HG03565 (cell line): ENCODE results near the gene GNB3.

Source experiments
- ATAC-seq: cut with Tn5 transposase; IDR thresholded peaks from one replicate; pipeline ENCODE4 v1.9.1; 2021; ENCODE audit warnings: mild to moderate bottlenecking, moderate library complexity; ENCODE audit not compliant: unreplicated experiment

Gene GNB3

GRCh38 chr12:6823182-6824084, 17.3 kb upstream of the GNB3 start:
- ATAC-seq, result no peak

GRCh38 chr12:6824085-6824775, 16.5 kb upstream of the GNB3 start:
- ATAC-seq, result no peak

- ATAC-seq, result no peak
Observed at GRCh38 chr12:6824901-6825381, 15.8 kb upstream of the GNB3 start.

GRCh38 chr12:6825398-6826124, 15.2 kb upstream of the GNB3 start:
- no peak for ATAC-seq

GRCh38 chr12:6826125-6826733, 14.5 kb upstream of the GNB3 start:
- ATAC-seq, result no peak

- no peak for ATAC-seq
Observed at GRCh38 chr12:6826734-6827436, 13.8 kb upstream of the GNB3 start.

- ATAC-seq, result no peak
Observed at GRCh38 chr12:6827437-6827911, 13.3 kb upstream of the GNB3 start.

- no peak for ATAC-seq
Observed at GRCh38 chr12:6827982-6828780, 12.5 kb upstream of the GNB3 start, which contains the start of gene P3H3. Gene P3H3 (plus strand): TSS chr12:6828407. CDS start chr12:6828441, 34 bp downstream.

GRCh38 chr12:6828781-6829535, 11.8 kb upstream of the GNB3 start:
- no peak for ATAC-seq

GRCh38 chr12:6829536-6830220, 11.0 kb upstream of the GNB3 start:
- ATAC-seq, result no peak

GRCh38 chr12:6830286-6830890, 10.3 kb upstream of the GNB3 start:
- ATAC-seq, result no peak

GRCh38 chr12:6830999-6831398, 9.7 kb upstream of the GNB3 start:
- no peak for ATAC-seq

- ATAC-seq, result no peak
Observed at GRCh38 chr12:6831450-6831995, 9.2 kb upstream of the GNB3 start.

- no peak for ATAC-seq
Observed at GRCh38 chr12:6832125-6832524, 8.6 kb upstream of the GNB3 start.

- ATAC-seq, result no peak
Observed at GRCh38 chr12:6833189-6833890, 7.4 kb upstream of the GNB3 start.

GRCh38 chr12:6834254-6834653, 6.5 kb upstream of the GNB3 start:
- no peak for ATAC-seq

GRCh38 chr12:6834873-6835272, 5.9 kb upstream of the GNB3 start:
- ATAC-seq, result no peak
